ENCODE data around the gene MYO15A. TPM values are rescaled to one million over a fixed set of nuclear protein-coding genes. Genes with fewer than 3 reads are reported as not detected.

Gene MYO15A, protein sequence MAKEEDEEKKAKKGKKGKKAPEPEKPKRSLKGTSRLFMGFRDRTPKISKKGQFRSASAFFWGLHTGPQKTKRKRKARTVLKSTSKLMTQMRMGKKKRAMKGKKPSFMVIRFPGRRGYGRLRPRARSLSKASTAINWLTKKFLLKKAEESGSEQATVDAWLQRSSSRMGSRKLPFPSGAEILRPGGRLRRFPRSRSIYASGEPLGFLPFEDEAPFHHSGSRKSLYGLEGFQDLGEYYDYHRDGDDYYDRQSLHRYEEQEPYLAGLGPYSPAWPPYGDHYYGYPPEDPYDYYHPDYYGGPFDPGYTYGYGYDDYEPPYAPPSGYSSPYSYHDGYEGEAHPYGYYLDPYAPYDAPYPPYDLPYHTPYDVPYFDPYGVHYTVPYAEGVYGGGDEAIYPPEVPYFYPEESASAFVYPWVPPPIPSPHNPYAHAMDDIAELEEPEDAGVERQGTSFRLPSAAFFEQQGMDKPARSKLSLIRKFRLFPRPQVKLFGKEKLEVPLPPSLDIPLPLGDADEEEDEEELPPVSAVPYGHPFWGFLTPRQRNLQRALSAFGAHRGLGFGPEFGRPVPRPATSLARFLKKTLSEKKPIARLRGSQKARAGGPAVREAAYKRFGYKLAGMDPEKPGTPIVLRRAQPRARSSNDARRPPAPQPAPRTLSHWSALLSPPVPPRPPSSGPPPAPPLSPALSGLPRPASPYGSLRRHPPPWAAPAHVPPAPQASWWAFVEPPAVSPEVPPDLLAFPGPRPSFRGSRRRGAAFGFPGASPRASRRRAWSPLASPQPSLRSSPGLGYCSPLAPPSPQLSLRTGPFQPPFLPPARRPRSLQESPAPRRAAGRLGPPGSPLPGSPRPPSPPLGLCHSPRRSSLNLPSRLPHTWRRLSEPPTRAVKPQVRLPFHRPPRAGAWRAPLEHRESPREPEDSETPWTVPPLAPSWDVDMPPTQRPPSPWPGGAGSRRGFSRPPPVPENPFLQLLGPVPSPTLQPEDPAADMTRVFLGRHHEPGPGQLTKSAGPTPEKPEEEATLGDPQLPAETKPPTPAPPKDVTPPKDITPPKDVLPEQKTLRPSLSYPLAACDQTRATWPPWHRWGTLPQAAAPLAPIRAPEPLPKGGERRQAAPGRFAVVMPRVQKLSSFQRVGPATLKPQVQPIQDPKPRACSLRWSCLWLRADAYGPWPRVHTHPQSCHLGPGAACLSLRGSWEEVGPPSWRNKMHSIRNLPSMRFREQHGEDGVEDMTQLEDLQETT (N-terminal part only)
- 0.14 to 0.33 TPM (median 0.22 TPM) in 5 replicates for total RNA-seq (2022; extraction: Qiagen RNA extraction; ENCODE audit: low read depth)

DNA sequence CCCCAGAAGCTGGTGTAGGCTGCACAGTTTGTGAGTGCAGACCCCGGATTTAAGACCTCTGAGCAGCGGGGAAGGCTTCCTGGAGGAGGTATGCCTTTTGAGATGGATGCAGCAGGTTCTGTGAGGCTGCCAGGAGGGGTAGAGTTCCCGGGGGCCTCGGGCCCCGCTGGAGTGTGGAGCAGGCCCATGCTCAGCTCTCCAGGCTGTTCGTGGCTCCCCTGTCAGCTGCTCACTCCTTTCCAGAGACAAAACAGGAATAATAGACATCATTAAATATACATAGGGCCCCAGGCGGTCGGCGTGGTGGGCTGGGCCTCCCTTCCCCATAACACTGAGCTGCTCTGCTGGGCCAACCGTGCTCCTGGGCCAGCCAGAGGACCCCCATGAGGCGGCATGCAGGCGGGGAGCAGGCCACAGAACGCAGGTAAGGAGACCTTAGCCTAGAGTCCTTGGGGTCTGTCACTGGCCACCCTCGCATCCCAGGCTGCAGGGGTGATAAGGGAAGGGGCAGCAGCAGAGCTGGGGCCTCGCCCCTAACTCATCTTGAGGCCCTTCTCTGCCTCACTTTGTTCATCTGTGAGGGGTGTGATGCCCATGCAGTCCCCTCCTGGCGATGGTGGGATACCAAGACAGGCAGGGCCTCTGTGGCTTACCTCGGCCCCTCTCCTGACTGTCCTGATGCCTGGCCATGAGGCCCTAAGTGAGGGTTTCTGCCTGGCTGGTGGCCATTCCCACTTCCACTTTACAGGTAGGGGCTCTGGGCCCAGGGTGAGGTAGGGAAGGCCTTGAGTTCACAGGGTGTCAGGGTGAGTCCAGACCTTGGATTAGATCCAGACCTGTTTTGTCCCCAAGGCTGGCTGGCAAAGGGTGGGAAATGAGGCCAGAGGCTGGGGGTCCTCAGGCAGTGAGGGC lies at the start of gene MYO15A:
TSS of gene MYO15A (plus strand) at position 356 of the 912 bp plus-strand sequence. CDS start 10,045 bp downstream, outside the sequence.

GRCh38 chr17:18087610-18088491 lies 20.7 kb upstream of the MYO15A start, which contains the start of gene DRG2:
DRG2 (plus strand) TSS chr17:18087948; CDS start chr17:18088024, 76 bp downstream.

GRCh38 chr17:18183334-18184142 lies 75.0 kb downstream of the MYO15A start, which contains the start of gene ALKBH5:
ALKBH5 (plus strand) TSS chr17:18183828; CDS start chr17:18184244, 416 bp downstream.

GRCh38 chr17:18225121-18225641 lies 116.6 kb downstream of the MYO15A start, which contains the start of gene LLGL1:
LLGL1 (plus strand) TSS chr17:18225635; CDS start chr17:18225683, 48 bp downstream.

Other genes starting within 250 kb of the MYO15A start
- 17.4 to 23.5 TPM (median 20.0 TPM) in 5 replicates for gene TOM1L2, start 136.4 kb upstream of the MYO15A start, total RNA-seq (2022; extraction: Qiagen RNA extraction; ENCODE audit: low read depth)
- 1.3 to 3.4 TPM (median 2.5 TPM) in 5 replicates for gene DRC3, start 135.9 kb upstream of the MYO15A start, total RNA-seq (2022; extraction: Qiagen RNA extraction; ENCODE audit: low read depth)
- gene ATPAF2, start 69.6 kb upstream of the MYO15A start, total RNA-seq (2022; extraction: Qiagen RNA extraction; ENCODE audit: low read depth), result 23.9 to 31.3 TPM (median 27.8 TPM) in 5 replicates
- gene GID4, start 69.3 kb upstream of the MYO15A start, total RNA-seq (2022; extraction: Qiagen RNA extraction; ENCODE audit: low read depth), result 11.2 to 13.0 TPM (median 12.4 TPM) in 5 replicates
- gene DRG2, start 20.8 kb upstream of the MYO15A start, total RNA-seq (2022; extraction: Qiagen RNA extraction; ENCODE audit: low read depth), result 43.3 to 57.3 TPM (median 54.9 TPM) in 5 replicates
- 49.9 to 62.3 TPM (median 54.3 TPM) in 5 replicates for gene ALKBH5, start 75.1 kb downstream of the MYO15A start, total RNA-seq (2022; extraction: Qiagen RNA extraction; ENCODE audit: low read depth)
- gene LLGL1, start 116.9 kb downstream of the MYO15A start, total RNA-seq (2022; extraction: Qiagen RNA extraction; ENCODE audit: low read depth), result 11.9 to 18.6 TPM (median 15.0 TPM) in 5 replicates
- gene FLII, start 150.0 kb downstream of the MYO15A start, total RNA-seq (2022; extraction: Qiagen RNA extraction; ENCODE audit: low read depth), result 235 to 266 TPM (median 246 TPM) in 5 replicates
- 7.5 to 10.4 TPM (median 8.7 TPM) in 5 replicates for gene MIEF2, start 151.9 kb downstream of the MYO15A start, total RNA-seq (2022; extraction: Qiagen RNA extraction; ENCODE audit: low read depth)
- 34.8 to 41.2 TPM (median 37.6 TPM) in 5 replicates for gene TOP3A, start 206.2 kb downstream of the MYO15A start, total RNA-seq (2022; extraction: Qiagen RNA extraction; ENCODE audit: low read depth)
- gene SMCR8, start 206.5 kb downstream of the MYO15A start, total RNA-seq (2022; extraction: Qiagen RNA extraction; ENCODE audit: low read depth), result 16.5 to 18.1 TPM (median 17.0 TPM) in 5 replicates